ENCODE measurements around the gene GNG11.

The GNG11 gene

DNA sequence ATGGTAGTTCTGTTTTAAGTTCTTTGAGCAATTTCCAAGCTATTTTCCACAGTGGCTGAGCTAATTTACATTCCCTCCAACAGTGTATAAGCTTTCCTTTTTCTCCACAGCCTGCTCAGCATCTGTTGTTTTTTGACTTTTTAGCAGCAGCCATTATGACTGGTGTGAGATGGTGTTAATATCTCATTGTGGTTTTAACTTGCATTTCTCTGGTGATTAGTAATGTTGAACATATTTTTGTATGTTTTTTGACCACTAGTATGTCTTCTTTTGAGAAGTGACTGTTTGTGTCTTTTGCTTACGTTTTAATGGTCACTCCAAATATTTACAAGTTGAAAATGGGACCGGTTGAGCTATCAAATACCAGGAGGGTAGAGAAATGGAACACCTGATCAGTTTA is 20.4 kb downstream of the GNG11 start:
- Histone ChIP-seq H3K4me3 (ENCODE audit: low read length in 2 of 2) (no peak overlapping the region), H4K91ac (ENCODE audit: low read depth, low read length, poor library complexity) (no peak overlapping the region), H2BK120ac (ENCODE audit: low read depth, low read length) (no peak overlapping the region), H3K36me3 (replicated peaks in 1 of 2; ENCODE audit: control insufficient read depth in 2 of 2, insufficient read depth in 2 of 2, low read length in 2 of 2) (no peaks in the 10 kb centered on the region), H3K4ac (ENCODE audit: low read length) (no peak overlapping the region), H2BK12ac (ENCODE audit: low read length) (no peak overlapping the region), H3K23ac (ENCODE audit: low read depth, low read length, poor library complexity) (no peak overlapping the region), H3K27ac (replicated peaks; ENCODE audit: low read length) (no peak overlapping the region), H2BK5ac (ENCODE audit: low read length) (no peak overlapping the region), H2BK15ac (ENCODE audit: low read length) (no peak overlapping the region), H3K9ac (ENCODE audit: low read depth, low read length, poor library complexity) (no peak overlapping the region), H3K9me3 (replicated peaks in 1 of 2; ENCODE audit: control insufficient read depth in 2 of 2, insufficient read depth in 1 of 2, low read depth in 1 of 2, low read length in 2 of 2) (no peaks in the 10 kb centered on the region), H3K4me1 (ENCODE audit: control insufficient read depth in 2 of 2, insufficient read depth in 1 of 2, low read depth in 1 of 2, low read length in 2 of 2) (no peaks in the 10 kb centered on the region), H3K14ac (ENCODE audit: low read length) (no peak overlapping the region), H4K8ac (ENCODE audit: low read depth, low read length) (no peak overlapping the region), H3K18ac (ENCODE audit: low read length) (no peak overlapping the region), H2AK5ac (ENCODE audit: low read depth, low read length) (no peak overlapping the region), H3K27me3 (ENCODE audit: control insufficient read depth in 3 of 3, insufficient read depth in 3 of 3, low read depth in 1 of 3, low read length in 3 of 3) (no peaks in the 10 kb centered on the region), H3K4me2 (ENCODE audit: insufficient read depth, low read length, poor library complexity, severe bottlenecking) (no peak overlapping the region), H3K79me1 (ENCODE audit: low read depth, low read length) (no peaks in the 10 kb centered on the region), H2AFZ (ENCODE audit: low read length) (no peak overlapping the region)
- DNase-seq (ENCODE audit: low spot score): no peak
- WGBS, 2 donors (ENCODE audit: extremely low coverage in 2 of 2, insufficient read length in 2 of 2, insufficient replicate concordance in 1 of 2): no CpG with 5 or more reads among the region's 2 CpGs

DNA sequence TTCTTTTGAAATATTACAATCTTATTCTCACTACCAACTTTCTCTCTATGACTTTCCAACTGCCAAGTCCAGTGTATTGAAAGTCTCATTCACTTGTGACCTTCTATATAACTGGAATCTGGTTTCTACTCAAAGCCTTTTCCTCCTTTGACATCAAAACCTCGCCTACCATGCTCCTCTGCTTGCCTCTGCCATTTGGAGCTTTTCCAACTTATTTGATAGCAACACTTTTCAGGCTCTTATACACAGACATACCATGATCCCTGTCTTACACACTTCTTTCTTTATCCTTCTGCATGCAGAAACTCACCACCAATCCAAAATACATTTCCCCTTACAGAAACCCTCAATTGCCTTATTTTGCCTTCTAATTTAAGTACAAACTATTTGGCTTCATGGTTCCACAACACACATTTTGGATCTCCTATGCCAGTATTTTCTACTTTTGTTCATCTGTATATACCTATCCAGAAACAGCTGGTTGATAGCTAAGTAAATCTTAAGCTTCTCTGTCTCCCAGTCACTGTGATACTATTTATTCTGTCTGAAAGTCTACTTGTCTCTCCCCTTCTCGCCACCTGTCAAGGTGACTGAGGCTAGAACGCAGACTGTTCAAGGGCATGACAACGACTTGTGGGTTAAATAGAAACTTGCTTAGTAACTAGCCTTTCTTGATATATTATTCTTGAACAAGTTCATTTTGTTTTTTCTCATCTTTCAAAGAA is 22.4 kb downstream of the GNG11 start:
- Histone ChIP-seq H2BK120ac (ENCODE audit: low read depth, low read length) (no peak overlapping the region), H2BK12ac (ENCODE audit: low read length) (no peak overlapping the region), H3K4me2 (ENCODE audit: insufficient read depth, low read length, poor library complexity, severe bottlenecking) (no peak overlapping the region), H3K4ac (ENCODE audit: low read length) (no peak overlapping the region), H3K27me3 (ENCODE audit: control insufficient read depth in 3 of 3, insufficient read depth in 3 of 3, low read depth in 1 of 3, low read length in 3 of 3) (no peaks in the 10 kb centered on the region), H2AK5ac (ENCODE audit: low read depth, low read length) (no peak overlapping the region), H3K4me3 (ENCODE audit: low read length in 2 of 2) (no peak overlapping the region), H2BK5ac (ENCODE audit: low read length) (no peak overlapping the region), H2BK15ac (ENCODE audit: low read length) (no peak overlapping the region), H4K91ac (ENCODE audit: low read depth, low read length, poor library complexity) (no peak overlapping the region), H3K4me1 (ENCODE audit: control insufficient read depth in 2 of 2, insufficient read depth in 1 of 2, low read depth in 1 of 2, low read length in 2 of 2) (no peaks in the 10 kb centered on the region), H3K23ac (ENCODE audit: low read depth, low read length, poor library complexity) (no peak overlapping the region), H3K18ac (ENCODE audit: low read length) (no peak overlapping the region), H3K9me3 (replicated peaks in 1 of 2; ENCODE audit: control insufficient read depth in 2 of 2, insufficient read depth in 1 of 2, low read depth in 1 of 2, low read length in 2 of 2) (no peaks in the 10 kb centered on the region), H4K8ac (ENCODE audit: low read depth, low read length) (no peak overlapping the region), H2AFZ (ENCODE audit: low read length) (no peak overlapping the region), H3K27ac (replicated peaks; ENCODE audit: low read length) (no peak overlapping the region), H3K79me1 (ENCODE audit: low read depth, low read length) (no peaks in the 10 kb centered on the region), H3K14ac (ENCODE audit: low read length) (no peak overlapping the region), H3K36me3 (replicated peaks in 1 of 2; ENCODE audit: control insufficient read depth in 2 of 2, insufficient read depth in 2 of 2, low read length in 2 of 2) (no peaks in the 10 kb centered on the region), H3K9ac (ENCODE audit: low read depth, low read length, poor library complexity) (no peak overlapping the region)
- no CpG with 5 or more reads among the region's 4 CpGs for WGBS, 2 donors (ENCODE audit: extremely low coverage in 2 of 2, insufficient read length in 2 of 2, insufficient replicate concordance in 1 of 2)
- DNase-seq (ENCODE audit: low spot score): no peak

DNA sequence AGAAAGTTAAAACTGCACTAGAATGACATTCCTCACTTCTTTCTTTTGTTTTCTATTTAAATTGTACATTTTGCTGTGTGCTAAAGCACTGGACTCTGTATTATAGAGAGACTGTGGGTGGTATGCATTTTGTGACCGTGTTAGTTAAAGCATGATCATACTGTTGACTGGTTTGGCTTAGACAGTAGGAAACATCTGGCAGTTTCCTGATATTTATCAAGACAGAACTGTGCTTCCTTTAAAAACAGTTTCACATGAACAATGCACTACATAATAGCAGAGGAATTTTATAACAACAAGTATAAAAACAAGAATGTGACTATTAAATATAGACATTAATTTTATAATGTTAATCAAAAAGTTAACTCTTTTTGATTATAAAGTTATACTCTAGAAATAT is 23.1 kb downstream of the GNG11 start:
- Histone ChIP-seq H2BK120ac (ENCODE audit: low read depth, low read length) (no peak overlapping the region), H4K91ac (ENCODE audit: low read depth, low read length, poor library complexity) (no peak overlapping the region), H3K9ac (ENCODE audit: low read depth, low read length, poor library complexity) (no peak overlapping the region), H3K27ac (replicated peaks; ENCODE audit: low read length) (no peak overlapping the region), H2BK15ac (ENCODE audit: low read length) (no peak overlapping the region), H2AK5ac (ENCODE audit: low read depth, low read length) (no peak overlapping the region), H3K4ac (ENCODE audit: low read length) (no peak overlapping the region), H3K4me2 (ENCODE audit: insufficient read depth, low read length, poor library complexity, severe bottlenecking) (no peak overlapping the region), H3K9me3 (replicated peaks in 1 of 2; ENCODE audit: control insufficient read depth in 2 of 2, insufficient read depth in 1 of 2, low read depth in 1 of 2, low read length in 2 of 2) (no peaks in the 10 kb centered on the region), H3K14ac (ENCODE audit: low read length) (no peak overlapping the region), H3K79me1 (ENCODE audit: low read depth, low read length) (no peaks in the 10 kb centered on the region), H2AFZ (ENCODE audit: low read length) (no peak overlapping the region), H3K4me3 (ENCODE audit: low read length in 2 of 2) (no peak overlapping the region), H3K36me3 (replicated peaks in 1 of 2; ENCODE audit: control insufficient read depth in 2 of 2, insufficient read depth in 2 of 2, low read length in 2 of 2) (no peaks in the 10 kb centered on the region), H4K8ac (ENCODE audit: low read depth, low read length) (no peak overlapping the region), H2BK12ac (ENCODE audit: low read length) (no peak overlapping the region), H3K18ac (ENCODE audit: low read length) (no peak overlapping the region), H2BK5ac (ENCODE audit: low read length) (no peak overlapping the region), H3K27me3 (ENCODE audit: control insufficient read depth in 3 of 3, insufficient read depth in 3 of 3, low read depth in 1 of 3, low read length in 3 of 3) (no peaks in the 10 kb centered on the region), H3K4me1 (ENCODE audit: control insufficient read depth in 2 of 2, insufficient read depth in 1 of 2, low read depth in 1 of 2, low read length in 2 of 2) (no peaks in the 10 kb centered on the region), H3K23ac (ENCODE audit: low read depth, low read length, poor library complexity) (no peak overlapping the region)
- WGBS, 2 donors (ENCODE audit: extremely low coverage in 2 of 2, insufficient read length in 2 of 2, insufficient replicate concordance in 1 of 2): no CpG with 5 or more reads among the region's 1 CpG
- DNase-seq (ENCODE audit: low spot score): no peak

DNA sequence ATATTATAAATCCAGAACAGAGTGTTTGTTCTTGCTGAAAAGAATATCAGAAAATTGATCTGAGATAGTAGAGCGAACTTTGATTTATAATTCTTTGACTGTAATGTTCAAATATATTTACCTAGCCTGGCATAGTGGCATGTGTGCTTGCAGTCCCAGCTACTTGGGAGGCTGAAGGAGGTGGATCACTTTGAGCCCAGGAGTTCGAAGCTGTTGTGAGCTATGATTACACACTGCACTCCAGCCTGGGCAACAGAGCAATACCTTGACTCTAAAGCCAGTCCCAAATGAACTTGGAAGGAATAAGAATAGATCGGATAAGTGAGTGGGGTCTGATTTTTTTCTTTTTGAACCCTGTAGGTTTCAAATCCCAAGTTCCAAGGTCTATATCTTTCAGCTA is 23.5 kb downstream of the GNG11 start:
- no peaks in the 10 kb centered on the region for H3K4me1 ChIP-seq (ENCODE audit: control insufficient read depth in 2 of 2, insufficient read depth in 1 of 2, low read depth in 1 of 2, low read length in 2 of 2)
- no peak overlapping the region for H4K91ac ChIP-seq (ENCODE audit: low read depth, low read length, poor library complexity)
- no CpG with 5 or more reads among the region's 3 CpGs for WGBS, 2 donors (ENCODE audit: extremely low coverage in 2 of 2, insufficient read length in 2 of 2, insufficient replicate concordance in 1 of 2)
- H2BK15ac ChIP-seq (ENCODE audit: low read length): no peak overlapping the region
- no peak overlapping the region for H4K8ac ChIP-seq (ENCODE audit: low read depth, low read length)
- H2BK120ac ChIP-seq (ENCODE audit: low read depth, low read length): no peak overlapping the region
- H3K4me2 ChIP-seq (ENCODE audit: insufficient read depth, low read length, poor library complexity, severe bottlenecking): no peak overlapping the region
- no peak overlapping the region for H3K4me3 ChIP-seq (ENCODE audit: low read length in 2 of 2)
- H3K9ac ChIP-seq (ENCODE audit: low read depth, low read length, poor library complexity): no peak overlapping the region
- no peak overlapping the region for H2AFZ ChIP-seq (ENCODE audit: low read length)
- H2AK5ac ChIP-seq (ENCODE audit: low read depth, low read length): no peak overlapping the region
- H2BK12ac ChIP-seq (ENCODE audit: low read length): no peak overlapping the region
- no peaks in the 10 kb centered on the region for H3K27me3 ChIP-seq (ENCODE audit: control insufficient read depth in 3 of 3, insufficient read depth in 3 of 3, low read depth in 1 of 3, low read length in 3 of 3)
- no peak overlapping the region for H3K14ac ChIP-seq (ENCODE audit: low read length)
- no peak for DNase-seq (ENCODE audit: low spot score)
- no peak overlapping the region for H3K4ac ChIP-seq (ENCODE audit: low read length)
- H3K23ac ChIP-seq (ENCODE audit: low read depth, low read length, poor library complexity): no peak overlapping the region
- H3K79me1 ChIP-seq (ENCODE audit: low read depth, low read length): no peaks in the 10 kb centered on the region
- H3K27ac ChIP-seq (replicated peaks; ENCODE audit: low read length): no peak overlapping the region
- no peak overlapping the region for H2BK5ac ChIP-seq (ENCODE audit: low read length)
- H3K36me3 ChIP-seq (replicated peaks in 1 of 2; ENCODE audit: control insufficient read depth in 2 of 2, insufficient read depth in 2 of 2, low read length in 2 of 2): no peaks in the 10 kb centered on the region
- no peak overlapping the region for H3K18ac ChIP-seq (ENCODE audit: low read length)
- no peaks in the 10 kb centered on the region for H3K9me3 ChIP-seq (replicated peaks in 1 of 2; ENCODE audit: control insufficient read depth in 2 of 2, insufficient read depth in 1 of 2, low read depth in 1 of 2, low read length in 2 of 2)
